ENCODE data around the gene TYW1.
"Not testable (repeated sequence)": the region's sequence is repeated elsewhere in the genome, so short reads cannot be mapped to it uniquely, and the experiment has no call there.

TYW1 gene

DNA sequence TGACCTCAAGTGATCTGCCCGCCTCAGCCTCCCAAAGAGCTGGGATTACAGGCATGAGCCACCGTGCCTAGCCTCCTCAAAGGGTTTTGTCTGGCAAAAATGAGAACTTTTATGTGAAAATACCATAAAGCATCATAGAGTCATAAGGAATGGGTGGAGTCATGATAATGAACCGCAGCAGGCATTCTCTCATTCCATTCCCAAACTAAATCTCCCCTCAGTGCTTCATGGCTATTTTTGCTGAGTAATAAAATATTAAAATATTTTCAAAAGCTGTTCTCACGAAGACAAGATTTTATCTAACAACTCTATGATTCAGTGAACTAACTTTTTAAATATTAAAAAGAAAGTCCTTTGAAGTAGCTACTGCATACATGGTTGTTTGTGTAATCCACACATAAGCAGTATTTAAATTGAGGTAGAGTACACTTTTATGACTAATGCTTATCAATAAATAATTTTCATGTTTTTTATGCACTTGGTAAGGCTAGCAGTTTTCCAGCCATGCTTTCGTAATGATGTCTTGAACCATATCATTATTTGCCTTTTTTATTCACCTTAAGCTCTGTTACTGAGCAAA is 195.6 kb downstream of the TYW1 start:
- not testable (repeated sequence) for DNase-seq

DNA sequence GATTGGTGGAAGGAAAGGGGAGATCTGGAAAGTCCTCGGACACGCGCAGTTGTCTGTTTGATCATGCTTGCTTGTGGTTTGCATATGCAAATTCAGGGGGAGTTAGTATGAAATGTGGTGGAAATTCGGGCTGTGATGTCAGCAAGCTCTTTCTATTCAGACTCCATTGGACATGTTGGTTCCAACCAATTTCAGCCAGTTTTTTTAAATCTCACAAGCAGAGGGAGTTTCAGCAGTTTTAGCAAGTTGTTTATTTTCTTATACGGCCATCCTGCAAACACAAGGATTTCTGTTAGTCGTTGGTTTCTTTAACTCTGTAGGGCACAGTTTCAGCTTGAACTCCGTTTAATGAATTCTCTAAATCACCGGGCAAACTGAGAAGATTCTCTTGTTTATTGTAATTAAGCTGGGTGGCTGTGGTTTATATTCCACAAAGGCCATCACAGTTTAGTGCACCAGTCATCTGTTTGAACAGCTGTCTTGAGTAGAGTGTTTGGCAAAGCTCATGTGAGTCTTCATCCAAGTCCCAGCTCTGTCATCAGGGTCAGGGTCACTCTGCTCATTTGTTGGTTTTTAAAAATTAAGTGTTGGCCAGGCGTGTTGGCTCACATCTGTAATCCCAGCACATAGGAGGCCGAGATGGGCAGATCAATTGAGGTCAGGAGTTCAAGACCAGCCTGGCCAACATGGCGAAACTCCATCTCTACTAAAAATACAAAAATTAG is 196.4 kb downstream of the TYW1 start:
- DNase-seq, result not testable (repeated sequence)

DNA sequence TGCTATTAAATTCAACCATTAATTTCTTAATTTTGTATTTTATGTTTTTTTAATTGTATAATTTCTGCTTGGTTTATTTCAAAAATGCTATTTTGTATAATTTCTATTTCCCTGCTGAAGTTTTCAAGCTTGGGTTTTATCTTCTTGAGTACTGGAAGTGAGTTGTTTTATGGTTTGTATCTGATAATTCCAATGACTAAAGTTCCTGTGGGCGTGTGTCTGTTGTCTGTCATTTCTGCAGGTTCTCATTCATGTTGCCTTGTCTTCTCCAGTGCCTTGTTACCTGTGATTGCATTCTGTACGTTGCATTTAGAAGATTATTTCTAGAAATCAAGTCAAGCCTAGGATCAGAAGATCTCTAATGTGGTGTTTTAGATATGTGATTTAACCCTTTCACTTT is 199.5 kb downstream of the TYW1 start:
- DNase-seq, result not testable (repeated sequence)

DNA sequence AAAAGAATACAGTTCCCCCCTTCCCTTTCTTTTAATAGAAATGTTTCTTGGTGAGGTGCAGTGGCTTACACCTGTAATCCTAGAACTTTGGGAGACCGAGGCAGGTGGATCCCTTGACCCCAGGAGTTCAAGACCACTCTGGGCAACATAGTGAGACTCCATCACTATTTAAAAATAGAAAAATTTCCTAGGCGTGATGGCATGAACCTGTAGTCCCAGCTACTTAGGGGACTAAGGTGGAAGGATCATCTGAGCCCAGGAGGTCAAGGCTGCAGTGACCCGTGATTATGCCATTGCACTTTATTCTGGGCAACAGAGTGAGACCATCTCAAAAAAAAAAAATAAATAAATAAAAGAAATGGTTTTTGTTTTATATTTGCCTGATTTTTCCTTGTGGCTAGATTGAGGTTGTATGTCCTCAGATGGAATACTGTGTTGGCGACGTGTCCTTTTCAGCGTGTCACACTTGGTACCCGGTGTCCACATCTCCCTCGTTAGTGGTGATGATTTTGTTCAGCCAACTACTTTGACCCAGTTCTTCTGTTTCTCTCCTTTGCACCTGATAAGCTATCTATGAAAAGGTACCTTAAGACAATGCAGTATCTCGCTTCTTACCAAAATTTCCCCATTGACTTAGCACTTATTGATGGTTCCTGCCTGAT is 202.4 kb downstream of the TYW1 start:
- not testable (repeated sequence) for DNase-seq

DNA sequence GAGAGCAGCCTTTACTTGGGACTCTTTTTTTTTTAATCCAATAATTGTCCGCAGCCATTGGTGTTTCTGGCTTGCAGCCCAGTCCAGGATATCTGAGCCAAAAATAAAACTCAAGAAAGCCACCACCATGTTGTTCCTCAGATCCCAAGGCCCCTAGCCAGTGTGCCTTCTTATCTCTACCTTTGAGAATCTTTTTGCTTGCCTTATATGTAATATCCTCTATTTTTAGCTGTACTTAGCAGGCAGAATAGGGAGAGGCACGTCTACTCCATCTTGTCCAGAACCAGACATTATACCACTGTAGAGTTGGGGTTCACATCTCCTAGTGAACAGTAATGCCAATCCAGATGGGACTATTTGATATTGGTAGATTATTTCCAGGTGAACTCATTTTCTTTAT is 209.1 kb downstream of the TYW1 start:
- DNase-seq, result not testable (repeated sequence)

DNA sequence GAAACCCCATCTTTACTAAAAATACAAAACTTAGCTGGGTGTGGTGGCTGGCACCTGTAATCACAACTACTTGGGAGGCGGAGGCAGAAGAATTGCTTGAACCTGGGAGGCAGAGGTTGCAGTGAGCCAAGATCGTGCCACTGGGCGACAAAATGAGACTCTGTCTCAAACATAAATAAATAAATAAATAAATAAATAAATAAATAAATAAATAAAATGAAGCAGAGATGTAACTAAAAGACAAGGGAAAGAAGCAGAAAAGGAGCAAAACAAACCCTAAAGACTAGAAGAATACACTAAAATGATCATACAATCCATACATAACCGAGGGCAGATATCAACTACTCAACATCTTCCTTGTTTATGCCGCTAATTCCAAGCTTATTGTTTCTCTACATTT is 209.8 kb downstream of the TYW1 start:
- no peak for DNase-seq

DNA sequence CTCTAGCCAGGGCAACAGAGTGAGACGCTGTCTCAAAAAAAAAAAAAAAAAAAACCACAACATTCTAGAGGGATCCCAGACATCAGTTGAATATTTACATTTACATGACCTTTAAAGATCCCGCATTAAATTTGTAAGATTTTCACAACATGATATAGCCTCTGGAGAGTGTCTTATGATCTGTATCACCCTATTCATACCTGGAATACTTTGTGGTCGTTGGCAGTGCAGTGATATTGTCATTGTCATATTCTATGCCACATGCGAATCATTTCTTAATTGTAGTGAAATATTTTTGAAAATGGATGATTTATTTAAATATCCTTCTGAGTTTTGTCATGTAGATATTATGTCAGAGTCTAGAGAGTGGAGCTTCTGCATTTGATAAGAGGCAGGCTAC is 212.0 kb downstream of the TYW1 start:
- DNase-seq, result not testable (repeated sequence)

DNA sequence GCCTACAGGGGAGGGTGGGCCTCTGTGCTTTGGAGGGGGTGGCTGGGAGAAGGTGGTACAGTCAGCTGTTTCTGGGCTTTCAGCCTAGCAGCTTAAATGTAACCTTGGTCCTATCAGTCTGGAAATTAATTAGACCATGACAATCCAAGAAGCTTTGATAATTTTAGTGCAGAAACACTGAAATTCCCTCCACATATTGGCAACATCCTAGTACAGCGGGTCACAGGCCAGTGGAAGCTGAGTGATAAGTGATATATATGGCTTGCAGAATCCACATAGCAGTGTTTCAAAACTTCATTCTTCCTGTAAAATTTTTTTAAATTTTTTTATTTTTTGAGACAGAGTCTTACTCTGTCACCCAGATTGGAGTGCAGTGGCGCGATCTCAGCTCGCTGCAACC is 212.6 kb downstream of the TYW1 start:
- no peak for DNase-seq

DNA sequence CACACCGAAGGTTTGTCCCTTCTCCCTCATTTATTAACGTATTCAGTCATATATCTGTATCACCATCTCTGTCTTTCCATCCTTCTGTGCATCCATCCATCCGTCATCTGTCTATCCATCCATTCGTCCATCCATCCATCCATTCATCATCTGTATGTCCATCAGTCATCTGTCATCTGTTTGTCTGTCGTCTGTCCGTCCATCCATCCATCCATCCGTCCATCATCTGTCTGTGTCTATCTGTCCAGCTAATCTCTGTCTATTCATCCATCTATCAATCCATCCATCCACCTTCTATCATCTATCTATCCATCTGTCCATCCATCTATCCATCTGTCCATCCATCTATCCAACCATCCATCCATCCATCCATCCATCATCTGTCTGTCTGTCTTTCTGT is 213.9 kb downstream of the TYW1 start:
- DNase-seq, result no peak

DNA sequence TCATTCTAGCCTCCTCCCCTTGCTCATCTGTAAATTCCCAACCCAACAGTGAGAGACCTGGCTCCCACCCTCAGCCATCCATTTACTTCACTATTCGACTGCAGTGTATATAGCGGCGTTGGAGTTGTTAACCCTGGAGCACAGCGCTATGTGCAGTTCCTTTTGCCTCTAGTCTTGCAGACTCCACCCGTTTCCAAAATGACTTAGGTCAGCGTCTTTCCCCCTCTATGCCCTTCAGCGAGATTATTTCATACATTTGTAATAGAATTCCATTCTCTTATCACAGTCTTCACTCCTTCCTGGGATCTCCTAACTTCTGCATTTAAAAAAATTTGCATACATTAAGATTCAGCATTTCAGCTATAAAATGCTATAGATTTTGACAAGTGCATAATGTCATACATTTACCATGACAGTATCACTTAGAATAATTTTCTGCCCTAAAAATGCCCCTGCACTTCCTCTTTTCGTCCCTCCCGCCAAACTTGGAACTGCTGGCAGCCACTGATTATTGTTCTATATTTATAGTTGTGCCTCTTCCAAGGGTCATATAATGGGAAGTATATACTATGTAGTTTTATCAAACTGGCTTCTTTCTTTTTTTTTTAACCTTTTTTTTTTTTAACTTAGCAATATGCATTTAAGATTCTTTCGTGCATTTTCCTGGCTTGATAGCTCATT is 215.2 kb downstream of the TYW1 start:
- DNase-seq, result peak; percentile 63

DNA sequence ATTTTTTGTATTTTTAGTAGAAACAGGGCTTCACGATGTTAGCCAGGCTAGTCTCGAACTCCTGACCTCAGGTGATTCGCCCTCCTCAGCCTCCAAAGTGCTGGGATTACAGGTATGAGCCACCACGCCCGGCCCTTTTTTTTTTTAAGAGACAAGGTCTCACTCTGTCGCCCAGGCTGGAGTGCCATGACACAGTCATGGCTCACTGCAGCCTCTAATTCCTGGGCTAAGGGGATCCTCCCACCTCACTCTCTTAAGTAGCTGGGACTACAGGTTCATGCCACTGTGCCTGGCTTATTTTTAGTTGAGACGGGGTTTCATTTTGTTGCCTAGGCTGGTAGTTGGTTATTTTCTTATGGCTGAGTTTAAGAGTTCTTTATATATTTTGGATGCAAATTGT is 216.4 kb downstream of the TYW1 start:
- DNase-seq, result not testable (repeated sequence)

DNA sequence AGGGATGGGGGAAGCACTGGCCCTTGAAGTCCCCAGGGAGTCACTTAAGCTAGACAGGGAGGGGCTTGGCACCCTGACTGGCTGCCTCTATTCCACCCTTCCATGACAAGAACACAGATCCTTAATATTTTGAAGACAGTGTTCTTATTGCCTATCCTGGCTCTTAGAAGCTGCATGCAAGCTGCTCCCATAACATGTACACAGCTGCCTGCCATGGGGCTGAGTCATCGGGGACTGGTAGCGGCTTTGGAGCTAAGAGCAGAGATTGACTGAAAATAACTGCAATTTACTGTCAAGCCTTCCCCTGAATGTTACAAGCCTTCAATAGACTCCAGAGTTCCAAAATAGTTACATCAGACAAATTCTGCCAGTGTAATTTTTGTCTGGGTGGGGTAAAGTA is 226.9 kb downstream of the TYW1 start:
- not testable (repeated sequence) for DNase-seq

DNA sequence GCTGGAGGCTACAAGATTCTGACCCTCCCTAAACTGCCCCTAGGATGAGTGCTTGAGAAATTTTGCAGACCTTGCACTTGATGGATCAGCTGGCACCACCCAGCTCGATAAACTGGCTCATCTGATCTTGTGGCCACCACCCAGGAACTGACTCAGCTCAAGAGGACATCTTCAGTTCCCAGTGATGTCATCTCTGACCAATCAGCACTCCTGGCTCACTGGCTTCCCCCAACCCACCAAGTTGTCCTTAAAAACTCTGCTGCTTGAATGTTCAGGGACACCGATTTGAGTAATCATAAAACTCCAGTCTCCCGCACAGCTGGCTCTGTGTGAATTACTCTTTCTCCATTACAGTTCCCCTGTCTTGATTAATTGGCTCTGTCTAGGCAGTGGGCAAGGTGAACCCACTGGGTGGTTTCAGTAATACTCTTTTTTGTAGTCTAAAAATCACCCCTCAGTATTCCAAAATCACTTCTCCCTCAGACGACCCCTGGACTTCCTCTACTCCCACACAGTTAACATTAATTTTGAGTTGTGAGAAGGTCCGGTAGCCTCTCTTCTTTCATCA is 229.8 kb downstream of the TYW1 start:
- peak; percentile 51 for DNase-seq

DNA sequence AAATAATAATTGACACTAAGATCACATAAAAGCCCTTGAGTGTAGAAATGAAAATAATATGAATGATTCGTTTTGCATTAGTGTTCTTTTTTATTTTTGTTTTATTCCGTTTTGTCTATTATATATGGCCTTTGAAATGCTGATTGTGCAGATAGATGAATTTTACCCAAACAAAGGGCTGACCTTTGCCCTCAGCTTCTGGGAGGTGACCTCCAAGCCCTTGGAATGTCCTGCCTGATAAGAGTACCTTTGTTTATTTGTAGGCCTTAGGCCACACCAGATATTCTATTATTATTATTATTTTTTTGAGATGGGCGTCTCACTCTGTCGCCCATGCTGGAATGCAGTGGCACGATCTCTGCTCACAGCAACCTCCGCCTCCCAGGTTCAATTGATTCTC is 230.3 kb downstream of the TYW1 start:
- DNase-seq, result not testable (repeated sequence)

DNA sequence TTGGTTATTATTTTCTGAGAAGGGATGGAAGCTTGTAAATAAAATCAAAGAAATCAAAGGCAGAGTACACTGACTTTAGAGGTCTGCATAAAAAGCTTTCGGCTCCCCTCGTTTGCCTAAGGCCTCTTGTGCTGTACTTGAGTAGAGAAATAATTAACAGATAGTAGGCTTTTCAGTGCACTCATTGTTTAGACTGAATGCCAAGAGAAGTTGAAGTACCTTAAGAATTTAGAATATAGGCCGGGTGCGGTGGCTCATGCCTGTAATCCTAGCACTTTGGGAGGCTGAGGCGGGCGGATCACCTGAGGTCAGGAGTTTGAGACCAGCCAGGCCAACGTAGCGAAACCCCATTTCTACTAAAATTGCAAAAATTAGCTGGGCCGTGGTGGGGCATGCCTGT is 232.4 kb downstream of the TYW1 start:
- DNase-seq, result not testable (repeated sequence)

DNA sequence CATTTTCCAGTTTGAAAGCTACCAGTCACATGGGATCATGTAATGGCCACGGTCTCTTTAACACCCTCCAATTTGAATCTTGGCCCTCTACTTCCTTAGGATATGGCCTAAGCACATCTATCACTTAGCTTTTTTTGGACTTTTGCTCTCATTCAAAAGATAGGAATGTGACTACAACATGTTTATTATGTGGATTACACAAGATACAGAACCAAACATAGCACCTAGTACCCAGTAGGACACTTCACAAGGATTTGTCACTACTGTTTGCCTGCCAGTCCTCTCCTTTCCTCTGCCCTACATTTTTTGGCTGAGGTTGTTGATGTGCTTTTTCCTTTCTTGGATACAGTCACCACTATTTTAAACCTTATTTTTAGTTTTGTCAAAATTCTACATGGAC is 233.4 kb downstream of the TYW1 start:
- not testable (repeated sequence) for DNase-seq

DNA sequence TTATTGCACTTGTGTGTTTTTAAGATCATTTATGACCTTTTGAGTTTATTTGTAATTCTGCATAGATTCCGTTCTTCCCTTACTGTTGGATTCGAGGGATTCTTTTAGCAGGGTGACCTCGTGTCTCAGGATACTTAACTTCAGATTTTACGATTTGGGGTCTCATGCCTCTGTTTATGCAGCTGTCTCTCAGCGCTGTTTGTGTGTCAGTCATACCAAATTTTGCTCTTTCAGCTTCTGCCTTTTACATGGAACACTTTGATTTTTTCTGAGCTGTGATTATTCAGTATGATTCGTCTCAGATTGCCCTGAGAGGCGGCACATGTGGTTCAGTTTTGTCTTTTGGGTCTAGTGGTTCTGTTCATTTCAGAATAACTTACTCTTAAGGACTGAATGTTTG is 236.9 kb downstream of the TYW1 start:
- DNase-seq, result not testable (repeated sequence)

DNA sequence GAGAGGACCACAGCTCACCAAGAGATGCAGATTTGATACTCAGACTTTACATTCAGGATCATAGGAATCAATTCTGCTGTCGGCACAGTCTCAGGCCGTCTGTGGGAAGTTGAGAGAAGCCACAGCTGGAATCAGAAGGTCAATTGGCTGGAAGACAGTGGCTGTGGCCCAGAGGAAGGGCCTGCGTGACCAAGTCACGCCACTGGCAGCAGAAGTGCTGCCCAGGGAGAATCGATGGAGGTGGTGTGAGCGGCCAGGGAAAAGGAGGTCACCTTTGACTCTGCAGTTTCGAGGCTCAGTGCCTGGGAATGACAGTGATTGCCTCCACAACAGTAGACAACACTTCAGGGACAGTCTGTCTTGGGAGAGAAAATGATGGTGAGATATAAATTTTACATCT is 239.6 kb downstream of the TYW1 start:
- not testable (repeated sequence) for DNase-seq

DNA sequence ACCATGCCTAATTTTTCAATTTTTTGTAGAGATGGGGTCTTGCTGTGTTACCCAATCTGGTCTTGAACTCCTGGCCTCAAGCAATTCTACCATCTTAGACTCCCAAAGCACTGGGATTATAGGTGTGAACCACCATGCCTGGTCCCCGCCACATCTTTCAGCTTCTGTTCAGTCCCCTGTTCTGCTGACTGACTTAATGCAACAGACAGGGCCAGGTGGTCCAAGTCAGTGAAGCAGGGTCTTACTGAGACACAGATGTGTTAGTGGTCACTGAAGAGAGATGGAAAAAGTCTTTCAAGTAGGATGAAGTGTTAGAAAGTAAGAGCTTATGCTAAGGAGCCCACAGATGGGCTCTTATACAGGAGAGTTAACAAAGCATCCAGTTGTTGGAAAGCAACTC is 246.2 kb downstream of the TYW1 start:
- DNase-seq, result not testable (repeated sequence)

DNA sequence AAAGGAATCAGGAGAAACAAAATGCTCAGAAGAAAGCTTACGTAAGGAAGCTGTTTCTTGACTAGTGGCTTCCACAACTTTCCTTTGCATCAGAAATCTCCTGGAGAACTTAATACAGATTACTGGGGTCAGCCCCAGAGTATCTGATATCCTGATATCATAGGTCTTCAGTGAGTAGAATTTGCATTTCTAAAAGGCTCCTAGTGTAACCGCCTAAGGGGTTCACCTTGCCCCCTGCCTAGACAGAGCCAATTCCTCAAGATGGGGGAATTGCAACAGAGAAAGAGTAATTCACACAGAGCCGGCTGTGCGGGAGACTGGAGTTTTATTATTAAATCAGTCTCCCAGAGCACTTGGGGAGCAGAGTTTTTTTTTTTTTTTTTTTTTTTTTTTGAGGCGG is 251.7 kb downstream of the TYW1 start:
- not testable (repeated sequence) for DNase-seq

DNA sequence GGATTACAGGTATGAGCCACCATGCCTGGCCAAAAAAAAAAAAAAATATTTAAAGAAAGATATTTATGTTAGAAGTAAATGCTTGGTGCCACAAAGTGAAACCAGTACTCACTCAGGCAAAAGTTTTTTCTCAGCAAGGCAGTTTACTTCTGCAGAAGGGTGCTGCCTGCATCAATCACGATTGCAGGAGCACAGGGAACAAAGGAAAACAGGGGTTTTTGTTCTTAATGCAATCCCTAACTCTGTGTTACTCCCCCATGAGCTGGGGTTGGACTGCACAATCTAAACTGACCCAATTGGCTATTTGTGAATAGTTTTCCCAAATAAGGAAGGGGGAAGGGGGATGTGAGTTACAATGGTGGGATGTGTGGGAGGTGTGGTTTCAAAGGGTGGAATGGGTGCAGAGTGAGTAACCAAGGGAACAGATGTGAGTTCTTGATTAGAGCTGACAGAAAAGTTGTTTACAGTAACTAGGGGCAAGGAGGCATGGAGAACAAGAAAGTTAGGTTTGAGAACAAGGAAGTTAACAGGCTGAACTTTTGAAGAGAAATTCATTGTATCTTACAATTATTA is 255.4 kb downstream of the TYW1 start:
- peak; percentile 10 for DNase-seq

DNA sequence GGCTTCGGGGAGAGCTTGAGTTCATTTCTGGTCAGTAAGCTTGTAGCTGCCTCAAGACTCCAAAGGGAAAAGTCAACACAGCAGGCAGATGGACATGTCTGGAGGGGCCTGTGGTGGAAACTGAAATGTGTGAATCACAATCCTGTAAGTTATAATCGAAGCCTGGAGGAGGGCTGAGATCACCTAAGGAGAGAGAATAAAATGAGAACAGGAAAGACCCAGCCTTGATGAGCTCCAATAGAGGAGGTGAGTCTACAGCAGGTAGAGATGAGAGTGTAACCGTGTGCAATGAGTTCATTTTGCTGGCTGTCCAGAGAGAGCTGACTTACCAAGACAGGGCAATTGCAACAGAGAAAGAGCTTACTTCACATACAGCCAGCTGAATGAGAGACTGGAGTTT is 258.4 kb downstream of the TYW1 start:
- DNase-seq, result not testable (repeated sequence)

DNA sequence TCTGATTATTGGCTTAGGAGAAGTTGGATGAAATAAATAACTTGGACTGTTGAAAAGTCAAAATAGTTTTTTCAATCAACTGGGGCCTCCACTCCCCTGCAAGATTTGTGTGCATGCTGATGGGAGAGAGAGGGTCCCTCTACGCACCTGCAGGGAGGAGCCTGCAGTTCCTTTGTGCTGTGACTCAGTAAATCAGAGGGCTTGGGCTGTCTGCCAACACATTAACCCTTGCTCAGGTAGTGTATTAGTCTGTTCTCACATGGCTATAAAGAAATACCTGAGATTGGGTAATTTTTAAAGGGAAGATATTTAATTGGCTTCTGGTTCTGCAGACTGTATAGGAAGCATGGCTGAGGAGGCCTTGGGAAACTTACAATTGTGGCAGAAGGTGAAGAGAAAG is 261.1 kb downstream of the TYW1 start:
- DNase-seq, result not testable (repeated sequence)

Measured in hematopoietic multipotent progenitor cell treated with erythropoietin and hydrocortisone succinate and interleukin-3 and kit ligand, for 6 days (in vitro differentiated cells).